Tibial nerve (tissue), 4 donors: Measurements from ENCODE around the gene ZNF79.

Source experiments
- CTCF ChIP-seq, 5 experiments: fragments of 200-600 bp in 3 of 5; fragments of 450-650 bp in 2 of 5; sonication (generic) in 3 of 5; IDR thresholded peaks; one replicate each; pipeline ENCODE4 v1.5.1; 2016 to 2019; ENCODE audit warnings: antibody characterized with exemption in 5 of 5, mild to moderate bottlenecking in 3 of 5, moderate library complexity in 2 of 5
- EP300 ChIP-seq, 2 donors: sonication (generic); formaldehyde crosslinking; IDR thresholded peaks; one replicate each; pipeline ENCODE4 v1.6.1; 2017; ENCODE audit warnings: antibody characterized with exemption in 2 of 2, mild to moderate bottlenecking in 1 of 2
- POLR2A ChIP-seq, 2 donors: fragments of 450-650 bp; IDR thresholded peaks; one replicate each; pipeline ENCODE4 v1.6.1; 2017; ENCODE audit warnings: antibody characterized with exemption in 2 of 2, mild to moderate bottlenecking in 2 of 2, moderate library complexity in 2 of 2

- TF ChIP-seq CTCF (IDR thresholded peaks at IDR 0.05) (no peak), POLR2A (IDR thresholded peaks at IDR 0.05) (no peak), EP300 (IDR thresholded peaks at IDR 0.05) (no peak)
Measured at GRCh38 chr9:127396253-127396807, 27.9 kb upstream of the ZNF79 start.
